Stimulated activated CD4-positive, alpha-beta T cell treated with anti-CD3 and anti-CD28 coated beads, TNF-alpha, amount 100 ng/mL, for 4 hours (primary cell): ENCODE results near the gene ASAP3.

Source experiments
- DNase-seq, 3 experiments: peaks; one replicate each; pipeline ENCODE4 v3.0.0-alpha.2; 2020; ENCODE audit warnings: low read depth in 3 of 3

Gene ASAP3

DNA sequence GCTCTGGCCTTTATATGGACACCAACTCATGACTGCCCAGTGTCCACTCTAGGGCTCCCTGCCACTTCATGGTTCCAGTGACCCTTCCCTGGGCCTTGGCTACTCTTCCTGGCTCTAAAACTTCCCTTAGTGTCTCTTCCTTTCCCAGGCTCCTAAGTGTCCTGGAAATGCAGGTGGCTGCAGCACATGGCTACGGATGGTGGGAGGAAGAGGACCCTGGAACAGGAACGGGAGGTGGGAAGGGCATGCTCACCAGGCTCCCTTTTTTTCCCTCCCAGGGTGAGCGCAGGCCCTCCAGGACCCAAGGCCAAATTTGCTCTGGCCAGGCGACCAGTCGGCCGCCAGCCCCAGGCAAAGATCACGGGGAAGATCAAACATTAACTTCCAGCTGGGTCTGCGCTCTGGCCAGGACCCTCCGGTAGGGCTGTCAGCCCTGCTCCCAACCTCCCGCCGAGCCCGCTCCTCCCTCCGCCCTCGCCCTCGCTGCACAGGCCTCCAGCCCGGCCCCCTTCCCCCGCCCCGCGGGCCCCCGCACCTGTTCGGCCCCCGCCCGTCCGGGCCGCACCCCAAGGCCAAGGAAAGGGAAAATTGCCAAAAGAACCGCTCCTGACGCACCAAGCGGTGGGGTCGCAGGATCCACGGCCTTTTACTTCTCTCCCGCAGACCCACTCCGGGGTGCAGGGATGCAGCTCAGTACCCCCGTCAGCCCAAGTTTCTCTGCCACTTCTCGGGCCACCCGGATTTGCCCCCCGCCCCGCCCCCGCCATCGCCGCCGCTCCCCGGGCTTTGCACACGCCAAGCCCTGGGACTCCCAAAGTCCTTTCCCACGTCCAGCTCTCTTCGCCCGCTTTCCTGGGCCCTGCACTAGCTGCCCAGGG, 60.3 kb downstream of the ASAP3 start:
- peak in 2 of 3 experiments; percentile 8 to 16 for DNase-seq

DNA sequence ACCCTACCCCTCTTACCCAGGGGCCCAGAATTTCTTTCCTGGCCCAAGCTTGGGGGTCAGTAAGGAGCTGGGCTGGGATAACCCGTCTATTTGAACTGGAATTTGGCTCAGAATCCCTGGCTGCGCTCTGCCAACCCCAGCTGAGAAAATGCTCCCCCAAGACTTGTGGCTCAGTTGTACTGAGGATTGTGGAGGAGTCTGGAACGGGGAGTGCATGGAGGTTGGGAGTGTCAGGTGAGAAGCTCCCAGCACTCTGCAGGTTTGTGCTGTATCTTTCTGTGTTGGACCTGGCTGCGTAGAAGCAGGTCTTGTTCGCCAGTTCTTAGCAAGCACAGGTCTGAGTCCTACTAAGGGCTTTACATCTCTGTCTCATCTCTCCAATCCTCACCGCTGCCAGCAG, 61.0 kb downstream of the ASAP3 start:
- peak in 1 of 3 experiments; percentile 9 for DNase-seq

DNA sequence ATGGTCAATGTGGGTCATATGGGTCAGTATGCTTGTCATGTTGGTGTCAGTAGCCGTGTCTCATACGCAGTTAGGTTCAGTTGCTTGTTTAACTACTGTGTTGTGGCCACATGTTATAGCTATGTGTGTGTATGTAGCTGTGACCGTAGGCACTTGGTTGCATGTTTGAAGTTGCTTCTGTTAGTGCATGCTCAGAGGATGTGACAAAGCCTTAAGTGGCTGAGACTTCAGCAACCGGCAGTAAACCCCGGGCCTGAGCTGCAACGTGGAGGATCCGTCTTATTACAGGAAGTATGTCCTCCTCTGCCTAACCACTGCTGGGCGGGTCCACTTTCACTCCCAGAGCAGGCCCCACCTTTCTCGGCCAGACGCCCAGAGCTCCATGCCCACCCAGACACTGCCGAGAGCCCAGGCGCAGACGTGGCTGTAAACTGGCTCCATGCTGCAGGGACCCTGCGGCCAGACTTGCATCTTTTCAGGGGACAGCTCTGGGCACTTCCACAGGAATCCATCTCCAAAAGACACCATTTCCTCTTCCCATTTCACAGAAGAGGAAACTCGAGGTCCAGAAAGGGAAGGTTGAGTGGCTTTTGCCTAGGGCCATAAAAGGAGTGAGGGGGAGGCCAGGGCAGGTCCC, 61.6 kb downstream of the ASAP3 start:
- peak in 1 of 3 experiments; percentile 18 for DNase-seq

DNA sequence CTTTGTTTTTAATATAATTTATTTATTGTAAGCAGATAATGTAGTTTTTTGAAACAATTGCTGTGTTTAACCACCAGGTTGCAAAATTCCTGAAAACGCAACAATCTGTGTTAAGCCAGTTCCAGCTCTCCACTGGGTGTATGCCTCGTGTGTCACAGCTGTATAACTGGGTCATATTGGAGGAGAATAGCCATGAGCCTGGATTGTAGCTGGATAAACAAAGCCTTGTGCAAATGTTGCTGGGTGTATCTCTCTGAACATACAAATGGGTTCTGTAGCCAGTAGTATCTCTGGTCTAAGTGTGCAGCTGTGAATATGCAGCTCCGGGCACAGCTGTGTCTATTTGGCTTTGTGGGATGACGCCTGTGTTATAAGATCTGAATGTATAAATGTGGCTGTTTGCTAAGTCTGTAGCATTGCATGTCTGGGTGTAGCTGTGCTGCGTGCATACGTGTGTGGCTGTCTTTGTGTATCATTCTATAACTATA, 62.2 kb downstream of the ASAP3 start:
- no peak for DNase-seq

DNA sequence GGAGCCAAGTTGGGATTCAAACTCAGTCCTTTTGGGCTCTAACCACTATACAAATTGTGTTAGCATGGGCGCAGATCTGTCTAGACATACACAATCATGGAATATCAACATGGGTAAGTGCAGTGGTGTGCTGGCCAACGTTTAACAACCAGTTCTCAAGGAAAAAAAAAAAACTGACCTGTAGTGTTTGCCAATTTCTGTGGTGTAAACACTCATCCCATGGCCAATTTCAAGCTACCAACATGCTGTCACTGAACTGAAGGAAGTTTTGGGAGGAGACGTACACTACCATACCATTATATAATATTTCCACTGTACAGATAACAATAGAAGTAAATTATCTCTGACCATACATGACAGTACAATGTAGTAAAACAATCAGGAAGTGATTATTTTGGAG, 62.6 kb downstream of the ASAP3 start:
- no peak for DNase-seq

DNA sequence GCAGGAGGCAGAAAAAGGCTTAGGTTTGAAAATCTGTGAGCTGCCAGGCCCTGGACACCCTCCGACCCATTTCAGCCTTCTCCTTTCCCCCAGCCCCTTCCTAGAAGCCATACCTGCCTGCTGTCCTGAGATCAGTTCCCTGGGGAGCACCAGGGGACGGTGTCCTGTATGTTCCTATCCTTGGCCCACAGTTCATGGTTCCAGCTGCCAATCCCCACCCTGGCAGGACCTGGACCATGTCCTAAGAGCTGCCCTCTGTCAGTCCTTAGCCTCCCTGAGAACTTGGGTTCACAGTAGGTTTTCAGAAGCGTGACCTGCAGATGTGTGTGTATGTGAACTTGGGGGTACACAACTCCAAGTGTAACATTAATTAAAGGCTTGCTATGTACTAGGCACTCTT, 63.2 kb downstream of the ASAP3 start:
- DNase-seq, result no peak

DNA sequence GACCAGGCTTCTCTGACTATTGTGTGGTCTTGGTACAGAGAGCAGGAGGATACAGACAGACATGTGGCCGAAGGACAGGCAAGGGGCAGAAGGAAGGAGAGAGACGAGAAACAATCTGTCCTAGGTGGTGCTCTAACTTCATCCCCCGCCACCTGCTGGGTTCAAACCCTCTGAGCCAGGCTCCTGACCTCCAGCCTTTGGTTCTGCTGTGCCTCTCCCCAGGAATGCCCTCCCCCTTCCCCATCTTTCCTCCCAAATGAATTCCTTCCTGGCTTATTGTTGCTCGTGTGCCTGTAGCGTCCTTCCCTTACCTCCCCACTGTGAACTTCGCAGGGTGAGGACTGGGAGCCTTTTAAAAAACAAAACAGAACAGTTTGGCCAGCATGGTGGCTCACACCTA, 64.8 kb downstream of the ASAP3 start:
- DNase-seq, result no peak

DNA sequence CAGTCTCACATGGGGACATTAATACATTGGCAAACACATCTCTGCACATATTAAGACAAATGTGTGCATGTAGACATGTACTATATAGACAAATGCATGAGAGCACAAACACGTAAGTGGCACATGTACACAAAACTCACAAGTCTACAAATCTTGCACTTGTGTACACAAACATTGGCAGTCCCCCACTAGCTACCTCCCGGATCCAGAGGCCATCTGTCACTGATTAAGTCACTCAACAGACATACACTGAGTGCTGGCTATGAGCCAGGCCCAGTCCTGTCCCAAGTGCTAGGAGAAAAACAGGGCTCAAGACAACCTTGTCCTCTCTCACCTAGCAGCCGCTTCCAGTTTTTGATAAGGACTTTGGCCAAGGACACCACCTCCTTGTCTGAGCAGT, 66.4 kb downstream of the ASAP3 start:
- no peak for DNase-seq

DNA sequence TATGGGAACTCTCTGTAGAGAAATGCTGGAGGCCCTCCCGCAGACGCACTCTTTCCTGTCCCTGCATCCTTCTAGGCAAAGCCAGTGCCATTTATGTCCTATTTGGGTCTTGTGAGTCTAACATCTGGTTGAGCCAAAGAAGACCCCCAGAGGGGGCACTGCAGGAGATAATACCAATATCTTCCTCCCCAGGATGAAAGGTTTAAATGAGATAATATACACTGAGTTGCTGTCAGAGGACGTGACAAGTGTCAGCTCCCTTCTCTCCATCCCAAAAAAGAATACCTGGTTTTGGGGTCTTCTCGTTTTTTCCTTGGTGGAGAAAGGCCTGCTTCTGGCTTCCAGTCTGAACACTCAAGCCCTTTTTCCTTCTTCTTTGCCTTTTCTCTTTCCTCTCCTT, 67.0 kb downstream of the ASAP3 start:
- DNase-seq, result no peak

DNA sequence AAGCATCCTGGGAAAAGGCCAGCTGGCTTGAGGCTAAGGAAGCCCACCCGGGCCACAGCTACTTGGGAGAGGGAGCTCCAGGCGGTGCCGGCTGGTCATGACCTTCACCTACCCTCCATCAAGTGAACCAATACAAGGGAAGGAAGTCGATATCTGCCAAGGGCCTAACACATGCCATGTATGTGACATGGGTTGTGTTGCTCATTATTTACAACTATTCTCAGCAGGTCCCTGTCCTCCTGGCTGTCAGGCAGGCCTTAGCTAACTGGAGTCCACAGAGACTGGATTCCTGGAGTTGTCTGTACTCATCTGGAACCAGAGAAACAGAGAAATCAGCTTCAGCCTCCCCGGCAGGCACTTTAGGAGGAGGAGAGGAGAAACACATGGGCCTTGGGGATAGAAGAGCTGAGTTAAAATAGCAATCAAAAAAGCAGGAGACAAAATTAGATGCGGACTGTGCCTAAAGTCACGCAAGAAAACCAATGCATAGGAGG, 75.1 kb downstream of the ASAP3 start:
- no peak for DNase-seq

DNA sequence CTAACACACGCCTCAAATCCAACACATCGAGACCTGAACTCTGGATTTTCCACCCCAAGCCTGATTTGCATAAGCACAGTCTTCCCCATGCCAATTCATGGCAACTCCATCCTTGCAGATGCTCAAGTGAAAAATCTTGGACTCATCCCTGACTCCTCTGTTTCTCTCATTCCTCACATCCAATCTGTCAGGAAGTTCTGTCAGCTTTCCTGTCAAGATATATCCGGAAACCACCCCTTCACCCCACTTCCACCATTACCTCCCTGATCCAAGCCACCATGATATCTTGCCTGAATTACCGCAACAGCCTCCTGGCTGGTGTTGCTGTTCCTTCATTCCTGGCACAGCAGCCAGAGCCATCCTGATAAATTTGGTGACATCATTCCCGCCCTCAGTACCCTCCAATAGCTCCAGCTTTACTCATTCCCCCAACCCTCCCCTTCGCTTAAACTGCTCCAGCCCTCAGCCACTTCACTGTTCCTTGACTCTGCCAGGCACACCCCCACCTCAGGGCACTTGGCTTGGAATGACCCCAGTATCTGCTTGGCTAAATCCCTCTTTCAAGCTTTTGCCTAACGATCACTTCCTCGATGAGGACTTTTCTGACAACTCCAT, 76.9 kb downstream of the ASAP3 start:
- DNase-seq, result no peak

DNA sequence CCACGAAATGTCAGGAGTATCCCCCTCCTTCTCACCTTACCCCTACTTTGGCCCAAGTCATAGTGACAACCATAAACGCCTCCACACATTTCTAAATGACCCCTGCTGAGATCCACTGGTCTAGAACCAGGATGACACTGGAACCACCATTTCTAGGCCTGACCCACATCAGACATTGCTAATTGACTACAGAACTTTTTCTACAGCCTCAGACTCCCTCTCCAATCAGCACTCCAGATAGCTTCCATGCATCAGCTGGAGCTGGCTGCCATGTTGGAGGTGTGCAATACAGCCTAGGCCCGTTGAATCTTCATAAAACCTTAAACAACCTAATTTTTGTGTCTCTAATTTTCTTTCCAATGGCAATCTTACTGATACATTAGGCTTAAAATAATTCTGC, 78.0 kb downstream of the ASAP3 start:
- no peak for DNase-seq

DNA sequence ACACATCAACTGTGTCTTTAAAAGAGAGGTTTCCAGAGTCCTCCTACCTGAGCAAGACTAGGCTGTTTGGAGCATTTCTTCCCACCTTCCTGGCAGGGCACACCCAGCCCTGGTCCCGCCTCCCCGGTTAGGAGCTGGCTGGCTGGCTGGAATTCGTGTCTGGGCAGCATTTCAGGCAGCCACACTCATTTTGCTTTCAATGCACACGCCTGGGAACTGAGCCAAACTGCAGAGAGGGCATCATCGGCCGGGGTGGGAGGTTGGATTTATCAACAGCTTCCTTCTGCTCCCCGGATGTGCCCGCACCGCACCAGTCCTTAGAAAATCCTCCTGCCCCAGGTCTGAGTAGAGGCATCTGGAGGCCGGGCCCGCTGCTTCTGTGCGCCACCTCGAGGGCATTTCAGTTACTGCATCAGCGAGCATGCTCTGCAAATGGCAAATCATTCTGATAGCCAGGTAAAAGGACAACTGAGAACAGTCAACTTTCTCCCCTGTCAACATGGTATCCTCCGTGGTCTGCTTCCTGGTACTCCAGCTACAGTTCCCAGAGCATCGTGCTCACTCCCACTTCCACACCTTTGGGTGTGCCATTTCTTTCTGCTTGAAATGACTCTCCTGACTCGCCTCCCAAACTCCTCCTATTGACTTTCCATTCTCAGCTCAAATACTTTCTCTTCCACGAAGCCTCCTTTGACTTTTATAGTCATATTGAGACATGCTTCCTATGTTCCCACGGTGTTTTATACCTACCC, 80.1 kb downstream of the ASAP3 start:
- peak; percentile 67 to 74 (median 69) for DNase-seq

DNA sequence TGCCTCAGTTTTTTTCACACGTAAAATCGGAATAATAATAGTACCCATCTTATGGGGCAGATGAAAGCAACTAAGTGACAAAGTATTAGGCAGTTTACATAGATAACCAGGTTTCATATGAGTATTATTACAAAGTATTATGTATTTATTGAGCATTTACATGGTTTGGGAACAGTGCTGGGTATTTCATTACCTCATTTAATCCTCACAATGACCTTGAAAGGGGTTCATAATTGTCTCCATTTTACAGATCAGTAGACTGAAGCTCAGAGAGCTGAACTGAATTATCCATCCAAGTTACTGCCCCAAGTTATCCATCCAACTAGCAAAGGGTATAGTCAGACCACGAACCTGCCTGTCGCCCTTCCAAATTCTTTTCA, 80.6 kb downstream of the ASAP3 start:
- DNase-seq, result no peak

DNA sequence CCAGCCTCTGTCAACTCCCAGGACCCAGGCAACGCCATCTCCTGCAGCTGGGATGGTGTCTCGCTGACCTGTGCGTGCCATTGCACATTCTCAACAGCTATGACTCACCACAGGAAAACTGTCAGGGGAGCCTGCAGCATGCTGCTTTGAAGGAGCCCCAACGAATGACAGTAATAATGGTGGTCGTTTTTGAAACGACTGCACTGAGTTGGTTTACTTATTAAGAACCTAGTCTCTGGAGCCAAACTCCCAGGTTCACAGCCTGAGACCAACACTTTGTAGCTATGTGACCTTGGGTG, 81.0 kb downstream of the ASAP3 start:
- no peak for DNase-seq

DNA sequence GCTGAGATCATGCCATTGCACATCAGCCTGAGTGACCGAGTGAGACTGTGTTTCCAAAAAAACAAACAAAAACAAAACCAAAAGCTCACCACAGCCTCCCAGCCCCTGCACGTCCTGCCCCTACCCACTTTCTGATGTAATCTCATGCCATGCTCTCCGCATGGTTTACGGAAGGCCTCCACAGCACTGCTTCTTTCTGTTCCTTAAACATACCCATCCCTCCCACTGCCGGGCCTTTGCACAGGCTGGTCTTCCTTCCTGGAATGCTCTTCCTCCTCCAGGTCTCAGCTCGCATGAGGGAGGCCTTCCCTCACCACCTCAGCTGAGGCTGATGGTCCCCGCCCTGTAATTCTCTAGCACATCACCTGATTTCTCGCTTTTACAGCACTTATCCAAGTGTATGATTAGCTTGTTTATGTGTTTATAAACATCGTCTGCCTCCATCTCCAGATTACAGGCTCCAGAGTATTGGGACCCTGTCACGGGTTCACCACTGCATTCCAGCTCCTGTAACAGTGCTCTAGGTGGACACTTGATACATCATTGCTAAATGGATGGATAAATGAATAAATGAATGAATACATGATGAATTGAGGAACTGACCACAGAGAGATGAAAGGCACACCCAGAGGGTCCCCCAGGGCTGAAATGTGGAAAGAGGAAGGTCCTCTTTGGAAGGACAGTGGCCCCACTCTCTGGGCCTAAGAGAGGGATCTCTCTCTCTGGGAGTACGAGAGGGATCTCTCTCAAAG, 81.5 kb downstream of the ASAP3 start:
- DNase-seq, result no peak

DNA sequence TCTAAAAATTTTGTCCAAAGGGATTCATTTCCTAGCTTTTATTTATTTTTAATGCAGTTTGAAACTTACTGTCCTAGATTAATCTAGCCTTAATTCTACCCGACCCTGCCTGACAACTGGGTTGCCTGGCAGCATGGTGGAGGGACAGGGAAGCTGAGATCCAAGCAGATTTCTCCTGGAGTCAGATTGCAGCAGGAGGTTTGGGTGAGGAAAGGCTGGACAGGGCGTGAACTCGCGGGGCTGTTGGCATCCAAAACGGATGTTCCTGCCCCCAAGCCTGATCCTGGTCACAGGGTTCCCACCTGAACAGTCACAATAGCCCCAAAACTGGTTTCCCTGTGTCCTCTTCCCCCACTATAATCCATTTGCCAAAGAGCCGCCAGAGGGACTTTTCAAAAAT, 82.7 kb downstream of the ASAP3 start:
- no peak for DNase-seq

DNA sequence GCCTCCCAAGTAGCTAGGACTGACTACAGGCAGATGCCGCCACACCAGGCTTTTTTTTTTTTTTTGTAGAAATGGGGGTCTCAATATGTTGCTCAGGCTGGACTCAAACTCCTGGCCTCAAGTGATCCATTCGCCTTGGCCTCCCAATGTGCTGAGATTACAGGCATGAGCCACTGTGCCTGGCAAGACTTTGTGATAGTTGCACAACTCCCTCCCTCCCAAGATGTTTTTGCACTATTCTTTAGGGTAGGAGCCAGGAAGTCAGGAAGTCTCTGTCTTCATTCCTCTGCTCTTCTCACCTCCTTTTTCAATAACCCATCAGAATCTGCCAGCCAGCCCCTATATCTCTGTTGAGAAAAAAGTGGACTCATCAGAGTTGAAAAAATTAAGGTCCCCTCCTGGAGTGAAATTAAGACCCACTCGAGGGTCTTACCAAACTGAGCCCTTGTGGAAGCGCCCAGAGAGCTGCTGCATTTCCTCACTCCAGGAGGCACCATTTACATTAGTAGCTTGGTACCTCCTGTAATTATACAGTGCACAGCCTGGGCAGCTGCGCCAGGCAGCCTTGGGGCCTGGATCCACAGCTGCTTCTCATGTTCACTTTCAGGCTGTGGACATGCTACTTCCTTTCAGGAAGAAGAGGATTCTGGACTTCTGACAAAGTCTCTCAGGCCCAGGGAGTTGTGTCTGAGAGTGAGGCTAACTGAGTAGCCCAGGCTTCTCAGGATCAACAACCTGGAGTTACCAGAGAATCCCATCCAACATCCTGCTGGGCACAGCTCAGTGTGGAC, 83.5 kb downstream of the ASAP3 start:
- DNase-seq, result no peak

DNA sequence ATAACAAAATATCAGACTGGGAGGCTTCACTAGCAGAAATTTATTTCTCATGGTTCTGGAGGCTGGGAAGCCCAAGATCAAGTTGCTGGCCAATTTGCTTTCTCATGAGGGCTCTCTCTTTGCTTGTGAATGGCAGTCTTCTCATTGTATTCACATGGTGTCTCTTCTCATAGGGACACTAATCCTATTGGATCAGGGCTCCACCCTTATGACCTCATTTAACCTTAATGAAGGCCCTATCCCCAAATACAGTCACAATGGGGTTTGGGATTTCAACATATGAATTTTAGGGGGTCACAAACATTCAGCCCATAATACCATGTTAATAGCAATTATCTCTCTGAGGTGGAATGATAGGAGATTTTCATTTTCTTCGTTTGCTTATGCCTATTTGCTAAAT, 84.8 kb downstream of the ASAP3 start:
- DNase-seq, result no peak

DNA sequence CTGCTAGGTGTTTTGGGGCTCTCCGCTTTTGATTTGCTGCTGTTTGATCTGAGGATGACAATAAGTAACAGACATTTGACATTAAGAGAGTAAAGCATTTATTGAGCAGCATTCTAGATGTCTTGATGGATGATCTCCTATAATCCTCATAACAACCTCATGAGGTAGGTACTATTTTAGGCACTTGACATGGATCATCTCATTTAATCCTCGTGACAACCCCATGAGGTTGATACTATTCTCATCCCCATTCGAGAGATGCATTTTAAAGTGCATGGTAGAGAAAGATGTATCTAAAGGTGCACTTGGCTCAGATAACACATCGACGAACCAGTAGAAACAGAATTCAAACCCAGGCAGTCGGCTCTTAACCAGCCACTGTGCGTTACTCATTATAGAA, 86.1 kb downstream of the ASAP3 start:
- DNase-seq, result no peak

DNA sequence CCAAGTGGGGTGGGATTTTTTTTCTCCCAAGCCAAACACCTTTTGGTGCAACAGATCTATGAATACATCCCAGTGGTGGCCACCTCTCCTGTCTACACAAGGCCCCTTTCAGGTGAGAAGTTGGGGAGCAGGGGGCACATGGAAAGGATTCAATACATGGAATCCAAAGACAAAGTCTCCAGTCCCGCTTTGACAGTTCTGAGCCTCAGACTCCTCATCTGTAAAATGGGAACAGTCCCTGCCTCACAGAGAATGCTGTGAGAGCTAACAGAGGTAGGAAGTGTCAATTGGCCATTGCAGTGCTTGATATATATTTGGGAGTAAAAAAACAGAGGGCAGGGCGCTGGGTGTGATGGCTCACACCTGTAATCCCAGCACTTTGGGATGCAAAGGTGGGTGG, 87.6 kb downstream of the ASAP3 start:
- no peak for DNase-seq
